Measurements from ENCODE around the gene CHL1.
A peak's percentile ranks its signal among the peaks of the same experiment; 100 is the strongest.

CHL1 gene

DNA sequence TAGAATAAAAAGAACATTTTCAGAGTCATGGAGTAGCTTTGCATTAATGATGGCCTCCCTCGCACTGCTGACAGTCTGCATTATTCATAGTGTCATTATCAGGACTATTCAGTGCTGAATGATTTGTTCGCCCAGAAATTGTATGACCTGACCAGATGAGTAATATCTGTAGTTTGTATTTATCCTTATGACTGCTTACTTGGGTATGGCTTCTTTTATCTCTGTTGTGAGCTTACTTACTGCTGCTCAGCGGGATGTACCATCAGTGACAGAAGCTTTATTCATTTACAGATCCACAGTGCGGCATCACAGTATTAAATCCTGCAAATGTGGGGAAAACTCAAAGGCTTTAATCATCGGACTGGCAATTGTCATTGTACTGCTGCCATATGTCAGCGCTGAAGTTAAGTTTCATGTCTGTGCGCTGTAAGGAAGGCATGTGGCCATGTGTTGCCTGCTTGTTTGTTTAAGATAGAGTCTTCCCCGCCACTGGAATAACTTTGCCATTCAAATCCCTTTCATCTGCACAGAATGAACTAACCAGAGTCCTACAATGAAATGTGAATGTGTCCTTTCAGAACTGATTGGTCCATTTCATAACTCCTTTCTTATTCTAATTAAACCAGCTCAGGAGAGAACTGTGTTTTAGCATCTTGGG is 262.2 kb downstream of the CHL1 start:
- peak in 3 of 51 donors; percentile 1 to 34 (median 1) for DNase-seq

All from hypothalamus (tissue), 51 donors.